Endometrium (tissue), 2 donors: ENCODE measurements around the gene CAMSAP2.

Experiments used
- FAIRE-seq: peaks from 2 replicates; lab custom pipeline; 2012; peaks lifted over from hg19 to GRCh38; lab: Jason Lieb, UNC
- donor health status: control.
- donor health status: control.

Gene CAMSAP2

GRCh38 chr1:200885623-200886402 lies 147.1 kb downstream of the CAMSAP2 start:
- no peak for FAIRE-seq

DNA sequence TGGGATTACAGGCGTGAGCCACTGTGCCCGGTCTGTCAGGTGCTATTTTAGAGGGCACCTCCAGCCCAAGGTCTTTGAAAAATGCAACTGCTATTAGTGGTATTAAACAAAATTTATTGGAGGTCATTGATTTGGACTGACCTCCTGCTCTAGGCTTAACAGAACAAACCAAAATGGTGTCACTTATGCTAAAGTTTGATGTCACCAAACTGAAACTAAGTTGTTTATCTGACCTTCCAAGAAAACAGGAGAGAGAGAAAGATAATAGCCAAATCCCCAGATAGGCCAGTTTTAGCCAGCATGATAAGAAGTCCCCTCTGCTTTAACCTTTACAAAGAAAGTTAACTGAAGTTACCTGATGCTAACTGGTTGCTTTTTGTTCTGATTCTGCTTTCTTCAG lies 147.9 kb downstream of the CAMSAP2 start:
- no peak for FAIRE-seq

- no peak for FAIRE-seq
These were observed 148.3 kb downstream of the CAMSAP2 start for GRCh38 chr1:200887036-200887435.

DNA sequence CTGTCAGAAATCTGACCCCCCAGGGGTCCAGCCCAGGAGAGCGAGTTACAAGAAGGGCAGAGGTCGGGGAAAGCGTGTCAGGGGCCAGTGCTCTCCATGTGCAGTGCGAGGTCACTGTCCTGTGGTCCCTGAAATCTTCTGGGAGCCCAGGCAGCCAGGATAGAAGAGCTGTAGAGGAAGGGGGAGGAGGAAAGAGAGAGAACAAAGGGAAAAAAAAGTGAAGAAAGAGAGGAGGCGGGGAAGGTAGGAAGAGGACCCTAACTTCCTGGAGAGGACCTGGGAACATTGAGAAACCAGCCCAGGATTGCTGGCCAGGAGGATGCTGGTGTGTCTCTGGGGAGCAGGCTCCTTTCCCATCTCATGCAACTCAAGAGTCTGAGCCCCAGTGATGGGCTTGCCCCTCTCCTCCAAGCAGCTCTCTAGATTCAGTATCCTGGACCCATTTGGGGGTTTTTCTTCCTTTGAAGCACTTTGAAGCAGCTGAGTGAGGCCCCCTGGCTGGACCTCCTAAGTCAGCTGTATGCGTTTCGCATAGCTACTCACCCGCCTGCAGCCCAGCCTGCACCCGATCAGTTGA lies 149.2 kb downstream of the CAMSAP2 start:
- no peak for FAIRE-seq

GRCh38 chr1:200888349-200888838 lies 149.7 kb downstream of the CAMSAP2 start:
- no peak for FAIRE-seq

GRCh38 chr1:200889571-200889970 lies 150.9 kb downstream of the CAMSAP2 start:
- FAIRE-seq, result no peak

GRCh38 chr1:200890027-200890426 lies 151.3 kb downstream of the CAMSAP2 start:
- no peak for FAIRE-seq

DNA sequence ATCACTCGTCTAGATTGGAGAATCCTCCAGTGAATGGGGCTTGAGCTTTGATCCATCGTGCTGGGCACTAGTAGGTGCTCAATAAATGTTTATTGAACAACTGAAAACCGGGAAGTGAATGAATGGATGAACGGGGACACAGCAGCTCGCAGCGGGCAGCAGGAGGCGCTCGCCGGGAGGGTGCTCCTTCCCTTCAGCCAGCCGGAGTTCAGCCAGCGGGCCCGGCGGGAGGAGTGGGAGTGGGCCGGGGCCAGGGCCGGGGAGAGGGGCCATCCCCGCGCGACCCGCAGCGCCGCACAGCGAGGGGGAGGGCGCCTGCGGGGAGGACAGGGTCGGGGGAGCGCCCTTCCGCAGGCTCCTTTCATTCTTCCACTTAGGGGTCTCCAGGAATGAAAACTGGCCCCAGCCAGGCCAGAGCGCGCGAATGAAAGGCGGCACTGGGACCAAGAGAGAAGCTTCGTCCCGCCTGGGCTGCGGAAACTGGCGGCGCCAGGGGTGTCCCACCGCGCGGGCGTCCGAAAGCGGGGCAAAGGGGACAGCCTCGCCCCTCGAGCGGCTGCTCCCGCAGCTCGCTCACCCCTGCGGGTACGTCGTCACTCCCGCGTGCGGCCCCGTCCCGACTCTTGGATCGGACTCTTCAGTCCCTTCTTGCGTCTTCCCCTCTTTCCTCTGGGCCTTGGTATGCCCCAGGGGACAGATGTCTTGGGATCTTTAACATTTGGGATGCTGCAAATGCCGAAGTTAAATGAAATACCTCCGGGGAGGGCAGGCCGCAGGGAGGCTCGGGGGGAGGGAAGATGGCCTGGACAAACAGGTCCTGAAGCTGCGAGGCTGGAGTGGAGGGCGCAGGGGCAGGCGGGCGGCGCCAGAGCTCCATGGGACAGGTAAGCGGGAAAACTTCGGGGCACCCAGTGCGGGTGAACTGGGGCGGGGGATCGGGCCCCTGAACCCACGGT lies 152.4 kb downstream of the CAMSAP2 start:
- no peak for FAIRE-seq

DNA sequence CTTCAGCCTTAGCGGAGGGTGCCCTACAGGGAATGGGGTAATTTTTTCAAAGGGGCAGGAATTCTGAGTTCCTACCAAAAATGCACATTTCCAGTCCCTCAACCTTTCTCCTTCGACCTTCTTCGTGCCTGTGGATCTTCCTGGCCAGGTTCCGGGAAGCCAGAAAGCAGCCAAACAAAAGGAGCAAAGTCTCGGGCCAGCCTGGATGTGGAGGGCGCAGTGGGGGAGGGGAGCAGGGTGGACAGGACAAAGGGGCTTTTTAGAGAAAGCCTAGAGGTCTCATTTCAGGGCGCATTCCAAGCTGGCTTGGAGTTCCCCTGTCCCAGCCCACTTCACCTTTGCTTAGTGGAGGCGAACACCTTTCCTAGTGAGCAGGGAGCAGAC lies 153.1 kb downstream of the CAMSAP2 start:
- no peak for FAIRE-seq

GRCh38 chr1:200892546-200892945 lies 153.9 kb downstream of the CAMSAP2 start:
- FAIRE-seq, result no peak

DNA sequence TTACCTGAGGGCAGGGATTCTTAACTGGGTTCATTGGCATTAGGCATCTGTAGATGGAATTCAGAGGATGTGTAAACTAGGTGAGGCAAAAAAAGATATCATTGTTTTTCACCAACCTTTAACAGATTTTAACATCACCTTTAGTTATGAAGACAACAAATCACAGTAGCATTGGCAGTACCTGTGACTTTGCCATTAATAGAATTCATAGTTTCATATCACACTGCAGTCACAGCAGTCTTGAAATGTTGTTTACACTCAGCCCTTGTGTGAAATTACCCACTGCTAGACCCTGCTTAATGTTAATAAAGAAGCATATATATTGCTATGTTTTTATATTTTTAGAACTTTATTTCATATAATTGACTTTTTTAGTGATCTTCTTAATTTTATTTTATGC lies 154.3 kb downstream of the CAMSAP2 start:
- FAIRE-seq, result no peak

- no peak for FAIRE-seq
These were observed 154.8 kb downstream of the CAMSAP2 start for GRCh38 chr1:200893411-200893901.

GRCh38 chr1:200894712-200895442 lies 156.2 kb downstream of the CAMSAP2 start, which contains the start of gene INAVA:
Gene INAVA, plus strand, starts transcription at chr1:200894900. Its CDS starts 3,501 bp downstream, at chr1:200898401.
- FAIRE-seq, result no peak

DNA sequence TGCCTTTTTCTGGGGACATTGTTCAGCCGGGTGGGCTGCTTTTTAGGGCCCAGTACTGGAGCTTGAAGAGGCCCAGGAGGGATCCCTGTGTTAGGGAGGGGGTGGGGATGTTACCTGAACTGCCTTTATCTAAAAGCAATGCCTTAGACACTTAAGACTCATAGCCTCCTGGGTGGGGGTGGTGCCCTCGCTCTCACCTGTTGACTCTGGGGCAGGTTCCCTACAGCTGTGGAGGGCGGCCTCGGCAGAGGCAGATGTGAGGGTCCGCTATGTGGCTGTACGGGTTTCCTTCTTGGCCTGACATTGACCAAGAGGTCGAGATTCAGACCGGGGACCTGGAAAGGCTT lies 156.7 kb downstream of the CAMSAP2 start:
- FAIRE-seq, result no peak

DNA sequence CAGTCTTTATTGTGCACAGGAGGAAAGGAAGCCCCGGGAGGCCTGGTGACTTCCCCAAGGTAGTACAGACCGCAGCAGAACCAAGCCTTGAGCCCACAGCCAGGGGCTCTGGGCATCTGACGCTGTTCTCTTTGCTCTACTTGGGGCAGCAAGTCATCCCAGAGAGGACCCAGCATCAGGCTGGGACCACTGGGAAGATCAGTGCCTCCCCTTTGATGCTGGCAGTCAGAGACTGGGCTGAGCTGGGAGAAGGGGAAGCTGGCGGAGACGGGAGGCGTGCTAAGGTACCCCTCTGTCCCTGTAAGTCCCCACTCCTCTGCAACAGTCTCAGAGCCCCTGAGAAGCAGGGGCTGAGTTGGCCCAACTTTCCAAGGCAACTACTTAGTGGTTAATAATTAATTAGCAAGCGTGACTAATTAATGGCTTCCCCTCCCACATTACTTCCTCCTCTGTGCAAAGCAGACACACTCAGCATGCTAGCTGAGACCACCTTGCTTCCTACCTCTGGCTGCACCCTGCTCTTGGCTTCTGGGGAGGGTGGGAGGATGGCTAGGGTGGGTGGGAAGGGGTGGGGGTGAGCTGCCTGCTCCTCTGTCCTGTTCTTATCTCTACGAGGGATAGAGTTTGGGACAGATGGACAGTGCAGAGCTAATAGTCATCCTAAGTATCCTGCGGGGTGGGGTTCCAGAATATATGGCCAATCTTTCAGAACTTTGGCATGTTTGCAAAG lies 157.3 kb downstream of the CAMSAP2 start:
- no peak for FAIRE-seq

DNA sequence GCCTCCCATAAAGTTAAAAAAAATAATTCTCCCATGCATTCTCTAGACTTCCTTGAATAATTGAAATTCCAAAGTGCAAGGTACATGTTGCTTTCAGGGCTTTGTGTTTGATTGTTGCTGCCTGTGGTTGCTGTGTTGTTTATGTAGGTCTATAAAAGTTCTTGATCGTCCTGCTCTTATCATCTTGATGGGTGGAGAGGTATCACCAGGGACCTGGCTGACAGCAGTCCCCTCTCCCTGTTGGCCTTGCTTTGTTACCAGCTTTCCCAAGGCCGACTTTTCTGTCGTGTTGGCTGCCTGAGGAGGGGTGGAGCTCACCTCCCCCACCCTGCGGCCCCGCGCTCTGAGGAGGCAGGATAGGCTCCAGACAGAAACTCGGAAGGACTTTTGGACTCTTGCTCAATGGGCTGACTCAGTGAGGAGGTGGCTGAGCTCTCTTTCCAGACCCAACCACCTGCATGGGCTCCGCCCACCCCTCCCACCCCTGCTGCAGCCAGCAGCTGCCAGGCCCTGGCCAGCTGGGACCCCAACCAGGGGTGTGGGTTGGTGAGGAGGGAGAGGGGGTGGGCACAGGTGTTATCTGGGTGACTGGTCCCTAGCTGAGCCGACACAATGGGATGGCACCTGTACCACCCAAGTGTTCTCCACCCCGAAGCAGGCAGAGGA lies 158.0 kb downstream of the CAMSAP2 start:
- no peak for FAIRE-seq

- FAIRE-seq, result no peak
These were observed 158.6 kb downstream of the CAMSAP2 start for GRCh38 chr1:200897259-200897658.

GRCh38 chr1:200899015-200899386 lies 160.3 kb downstream of the CAMSAP2 start:
- no peak for FAIRE-seq

DNA sequence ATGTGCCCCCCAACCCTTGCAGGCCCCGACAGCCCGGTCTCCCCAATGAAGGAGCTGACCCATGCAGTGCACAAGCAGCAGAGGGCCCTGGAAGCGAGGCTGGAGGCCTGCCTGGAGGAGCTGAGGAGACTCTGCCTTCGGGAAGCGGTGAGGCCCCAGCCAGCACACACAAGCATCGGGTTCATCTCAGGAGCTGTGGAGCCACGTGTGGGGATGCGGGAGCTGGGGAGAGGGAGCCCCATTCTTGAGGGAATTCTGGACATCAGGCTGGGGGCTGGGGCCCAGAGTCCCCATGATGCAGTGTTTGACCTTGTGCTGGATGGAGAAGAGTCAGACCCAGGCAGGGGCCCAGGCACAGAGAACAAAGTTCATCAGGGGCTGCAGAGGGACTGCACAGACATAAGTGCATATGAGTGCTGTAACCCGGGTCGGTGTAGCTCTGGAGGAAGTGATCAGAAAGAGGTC lies 160.8 kb downstream of the CAMSAP2 start:
- FAIRE-seq, result no peak
